COLO668 (cell line): ENCODE data around the gene MAN1A2.
"Not testable (repeated sequence)": the region's sequence is repeated elsewhere in the genome, so short reads cannot be mapped to it uniquely, and the experiment has no call there.

Experiments
- DNase-seq: peaks from one replicate; lab custom pipeline; 2025; ENCODE audit not compliant: unreplicated experiment; lab: John Stamatoyannopoulos, UW

The MAN1A2 gene

DNA sequence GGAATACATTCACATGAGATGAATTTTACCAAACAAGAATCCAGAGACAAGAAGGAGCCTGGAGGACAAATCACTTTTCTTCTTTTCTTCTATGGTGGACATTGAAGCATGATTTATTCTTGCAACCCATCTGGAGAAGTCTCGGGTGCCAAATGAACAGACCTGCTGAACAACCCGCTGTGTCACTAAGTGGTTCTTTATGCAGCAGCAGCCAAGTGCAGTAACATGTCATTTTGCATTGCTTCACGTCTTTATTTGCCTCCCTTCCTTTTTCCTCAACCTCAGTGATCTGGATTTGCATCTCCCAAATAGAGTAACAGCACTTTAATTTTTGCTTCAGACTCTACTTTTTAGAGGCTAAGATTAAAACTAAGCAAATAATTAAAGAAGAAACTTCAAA, 188.6 kb downstream of the MAN1A2 start:
- no peak for DNase-seq

DNA sequence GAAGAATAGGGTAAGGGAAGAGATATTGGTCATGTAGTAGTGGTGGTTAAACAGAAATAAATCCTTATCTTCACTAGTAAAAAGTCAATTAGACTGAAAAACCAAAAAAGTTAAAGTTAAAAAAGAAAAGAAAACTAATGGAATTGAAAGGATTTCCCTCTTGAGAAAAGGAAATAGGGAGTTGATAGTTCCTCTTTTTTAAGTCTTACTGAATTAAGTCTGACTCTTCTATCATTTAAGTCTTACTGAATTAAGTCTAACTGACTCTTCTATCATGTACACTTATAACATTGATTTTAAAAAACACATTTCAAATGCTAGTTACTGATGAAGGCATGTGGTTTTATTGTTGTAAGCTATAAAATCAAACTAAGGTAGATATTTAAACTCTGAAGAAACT, 189.1 kb downstream of the MAN1A2 start:
- no peak for DNase-seq

DNA sequence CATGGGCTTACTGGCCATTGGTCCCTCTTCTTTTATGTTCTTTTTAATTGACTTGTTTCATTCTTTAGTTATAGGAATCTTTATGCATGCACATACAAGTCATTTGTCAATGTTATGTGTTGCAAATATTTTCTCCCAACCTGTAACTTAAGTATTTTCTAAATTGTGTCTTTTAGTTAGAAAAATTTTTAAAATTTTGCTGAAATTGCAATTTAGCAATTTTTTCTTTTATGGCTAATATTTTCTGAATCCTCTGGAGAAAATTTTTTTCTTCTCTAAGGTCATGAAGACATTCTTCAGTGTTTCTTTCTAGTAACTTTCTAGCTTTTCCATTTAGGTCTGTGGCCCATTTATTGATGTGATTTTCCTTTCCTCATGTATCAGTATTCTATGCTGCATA, 189.7 kb downstream of the MAN1A2 start:
- DNase-seq: no peak

GRCh38 chr1:117558451-117558850, 191.2 kb downstream of the MAN1A2 start:
- DNase-seq: not testable (repeated sequence)

DNA sequence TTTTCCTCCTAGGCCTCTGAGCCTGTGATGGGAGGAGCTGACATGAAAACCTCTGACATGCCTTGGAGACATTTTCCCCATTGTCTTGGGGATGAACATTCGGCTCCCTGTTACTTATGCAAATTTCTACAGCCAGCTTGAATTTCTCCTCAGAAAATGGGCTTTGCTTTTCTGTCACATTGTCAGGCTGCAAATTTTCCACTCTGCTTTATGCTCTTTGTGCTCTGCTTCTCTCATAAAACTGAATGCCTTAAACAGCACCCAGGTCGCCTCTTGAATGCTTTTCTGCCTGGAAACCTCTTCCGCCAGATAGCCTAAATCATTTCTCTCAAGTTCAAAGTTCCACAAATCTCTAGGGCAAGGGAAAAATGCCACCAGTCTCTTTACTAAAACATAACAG, 191.9 kb downstream of the MAN1A2 start:
- DNase-seq: no peak

- DNase-seq: no peak
These were observed 192.7 kb downstream of the MAN1A2 start for GRCh38 chr1:117559985-117560384.

GRCh38 chr1:117561071-117561470, 193.8 kb downstream of the MAN1A2 start:
- no peak for DNase-seq

- DNase-seq: peak; percentile 47
These were observed 194.3 kb downstream of the MAN1A2 start for GRCh38 chr1:117561551-117561950.

DNA sequence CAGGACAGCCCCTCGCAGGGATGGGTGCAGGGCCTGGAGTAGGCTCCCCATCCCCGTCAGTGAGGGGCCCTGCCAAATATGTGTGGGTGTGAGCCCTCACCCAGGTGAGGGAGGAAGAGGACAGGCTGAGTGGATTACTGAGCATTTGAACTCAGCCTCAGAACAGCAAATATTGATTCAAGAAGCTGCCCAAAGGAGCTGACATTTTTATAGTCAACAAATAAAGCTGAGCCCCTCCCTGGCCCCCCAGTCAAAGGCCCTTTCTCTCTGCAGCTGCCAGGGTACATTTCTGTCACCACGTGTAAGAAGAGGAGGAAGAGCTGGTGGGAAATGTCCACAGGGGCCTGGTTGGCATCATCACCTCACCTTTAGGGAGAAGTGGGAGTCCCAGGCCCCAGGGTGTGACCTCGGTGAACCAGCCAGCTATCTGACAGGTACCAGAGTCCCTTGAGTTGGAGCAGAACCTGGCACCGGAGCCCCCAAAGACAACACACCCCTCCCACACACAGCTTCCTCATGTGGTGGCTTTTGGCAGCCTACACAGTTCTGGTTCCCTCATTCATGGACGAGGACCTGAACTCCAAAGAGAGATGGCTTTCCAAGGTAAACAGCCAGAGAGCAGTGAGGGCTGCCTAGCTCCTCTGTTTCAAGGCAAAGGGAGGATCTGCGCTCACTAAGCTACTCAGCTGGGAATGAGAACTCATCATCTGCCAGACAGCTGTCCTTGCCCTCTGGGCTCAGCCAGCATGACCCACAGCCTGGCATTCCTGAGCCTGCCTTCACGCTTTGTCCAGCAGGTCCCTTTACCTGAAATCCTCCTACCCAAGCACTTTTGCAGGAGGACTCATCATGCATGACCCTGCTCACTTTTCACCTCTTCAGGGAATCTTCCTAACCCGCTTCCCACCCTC, 195.6 kb downstream of the MAN1A2 start:
- DNase-seq: peak; percentile 87

- no peak for DNase-seq
These were observed 196.2 kb downstream of the MAN1A2 start for GRCh38 chr1:117563492-117563875.

DNA sequence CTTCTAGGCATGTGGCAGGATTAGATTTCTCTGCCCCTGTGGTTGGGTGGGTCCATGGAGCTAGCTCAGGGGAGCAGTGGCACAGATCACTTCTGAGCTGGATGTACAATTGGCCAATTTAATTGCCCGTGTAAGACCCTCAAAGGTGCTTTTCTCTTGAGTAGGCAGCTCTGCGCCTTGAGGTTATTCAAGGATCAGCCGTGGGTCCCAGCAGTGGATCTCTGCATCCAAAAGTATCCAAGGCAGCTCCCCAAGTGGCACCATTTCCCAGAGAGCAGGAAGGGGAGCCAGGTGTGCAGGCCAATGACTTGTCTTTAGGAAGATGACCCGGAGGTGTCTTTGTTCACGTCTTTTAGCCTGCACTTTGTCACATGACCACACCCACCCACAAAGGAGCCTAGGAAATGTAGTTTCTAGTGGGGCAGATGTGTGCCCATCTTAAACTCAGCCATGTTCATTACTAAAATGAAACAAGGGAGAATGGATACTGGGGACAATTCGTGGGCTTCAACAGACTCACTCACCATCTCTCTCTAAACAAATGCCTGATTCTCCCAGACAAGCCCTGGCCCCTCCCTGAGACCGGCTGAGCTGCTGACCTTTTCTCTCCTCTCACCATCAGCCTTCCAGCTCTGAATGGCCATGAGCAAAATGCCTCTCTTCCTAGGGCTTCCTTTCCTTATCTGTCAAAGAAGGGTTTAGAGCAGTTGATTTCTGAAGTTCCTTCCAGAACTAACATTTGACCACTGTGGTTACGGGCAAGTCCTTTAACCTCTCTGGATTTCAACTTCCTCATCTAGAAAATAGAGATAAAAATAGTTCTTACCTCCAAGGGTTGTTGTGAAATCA, 197.2 kb downstream of the MAN1A2 start:
- DNase-seq: no peak

DNA sequence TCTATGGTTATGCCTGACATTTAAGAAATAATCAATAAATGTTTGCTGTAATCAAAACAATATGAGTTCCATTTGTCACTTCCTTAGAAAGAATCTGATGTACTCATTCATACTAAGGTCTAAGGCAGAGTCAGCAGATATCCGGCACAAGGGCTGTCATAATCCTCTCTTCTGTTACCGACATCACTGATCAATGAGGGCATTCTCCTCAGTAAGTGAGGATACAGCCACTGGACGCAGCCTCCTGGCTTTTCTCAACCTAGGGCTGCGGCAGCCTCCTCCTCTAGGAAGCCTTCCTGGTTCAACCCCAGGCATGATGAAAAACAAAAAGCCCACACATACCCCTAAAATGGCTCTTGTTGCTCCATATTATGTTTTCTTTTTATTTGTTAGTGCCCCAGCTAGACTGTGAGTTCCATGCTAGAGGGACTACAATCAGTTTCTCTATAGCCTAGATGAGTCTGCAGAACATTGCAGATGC, 197.9 kb downstream of the MAN1A2 start:
- no peak for DNase-seq

GRCh38 chr1:117565745-117566455, 198.7 kb downstream of the MAN1A2 start:
- peak; percentile 87 for DNase-seq

DNA sequence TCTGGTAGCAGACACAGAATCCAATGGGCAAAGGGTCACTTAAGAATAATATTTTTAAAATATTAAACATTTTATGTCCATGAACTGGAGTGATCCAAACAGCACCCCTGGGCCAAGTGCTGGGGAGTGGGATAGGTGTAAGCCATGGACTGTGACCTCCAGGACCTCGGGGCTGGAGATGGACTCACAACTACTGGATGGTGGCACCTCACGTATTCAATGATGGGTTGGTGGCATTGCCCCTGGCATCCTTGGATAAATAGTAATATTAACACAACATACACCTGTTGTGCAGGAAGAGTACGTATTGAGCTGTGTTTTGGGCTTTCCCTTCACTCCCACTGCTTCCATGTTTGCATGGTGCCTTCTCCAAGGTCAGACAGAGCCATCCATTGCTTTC, 199.3 kb downstream of the MAN1A2 start:
- no peak for DNase-seq

- no peak for DNase-seq
These were observed 200.2 kb downstream of the MAN1A2 start for GRCh38 chr1:117567435-117567834.

DNA sequence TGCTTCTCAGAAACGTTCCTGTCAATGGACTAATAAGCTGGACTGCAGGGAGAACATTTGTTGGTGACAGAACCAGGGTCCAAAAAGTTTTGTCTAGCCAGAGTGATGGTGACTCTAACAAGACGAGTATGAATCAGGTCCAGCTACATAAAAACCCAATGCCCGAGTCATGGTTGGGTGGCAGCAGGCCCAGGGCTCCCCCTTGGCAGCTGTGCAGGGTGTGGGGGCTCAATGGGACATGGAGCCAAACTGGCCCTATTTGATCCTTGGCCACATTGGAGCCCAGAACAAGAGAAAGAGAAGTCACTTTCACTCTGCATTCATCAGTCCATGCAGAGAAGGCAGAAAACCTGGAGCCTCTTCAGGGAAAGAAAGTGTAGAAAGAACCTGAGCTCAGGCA, 200.7 kb downstream of the MAN1A2 start:
- DNase-seq: no peak

GRCh38 chr1:117568999-117569398, 201.8 kb downstream of the MAN1A2 start:
- DNase-seq: no peak

DNA sequence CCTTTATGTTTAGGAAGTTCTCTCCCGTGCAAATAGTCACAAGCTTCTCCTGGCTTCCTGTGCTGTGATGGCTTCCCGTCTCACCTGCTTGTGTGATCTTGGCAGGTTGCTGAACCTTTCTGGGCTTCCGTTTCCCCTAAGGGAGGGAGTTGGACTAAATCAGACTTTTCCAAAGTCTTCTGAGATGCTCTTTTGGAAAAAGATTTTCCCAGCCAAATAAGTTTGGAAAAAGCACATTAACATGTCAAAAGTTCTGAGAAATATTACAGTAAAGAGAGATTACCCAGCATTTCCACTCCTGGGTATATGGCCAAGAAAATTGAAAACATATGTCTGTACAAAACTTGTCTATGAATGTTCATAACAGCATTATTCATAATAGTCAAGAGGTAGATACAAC, 202.6 kb downstream of the MAN1A2 start:
- no peak for DNase-seq

DNA sequence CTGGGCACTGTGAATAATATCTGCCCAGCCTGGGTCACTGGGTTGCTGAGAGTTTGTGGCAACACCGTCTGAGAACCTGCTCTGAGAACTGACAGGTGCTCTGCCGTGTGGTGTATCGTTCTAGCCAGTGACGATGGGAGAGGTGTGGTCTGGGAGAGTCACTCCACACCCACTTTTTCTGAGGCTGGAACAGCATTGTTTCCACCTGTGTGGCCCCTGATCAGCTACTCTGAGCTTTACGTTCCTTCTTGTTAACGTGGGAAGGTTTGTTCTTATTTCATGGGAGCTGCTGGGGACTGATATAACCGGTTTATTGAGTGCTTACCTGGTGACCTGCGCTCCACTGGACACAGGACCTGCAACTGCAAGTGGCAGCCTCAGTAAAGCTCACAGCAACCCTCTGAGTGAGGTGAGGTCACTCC, 203.8 kb downstream of the MAN1A2 start:
- peak; percentile 81 for DNase-seq

GRCh38 chr1:117571496-117571895, 204.2 kb downstream of the MAN1A2 start:
- DNase-seq: no peak

- peak; percentile 29 for DNase-seq
These were observed 205.3 kb downstream of the MAN1A2 start for GRCh38 chr1:117572546-117572945.
